Middle frontal gyrus (tissue), 1 donor: Measurements from ENCODE around the gene SNX25.
"Not testable (repeated sequence)": the region's sequence is repeated elsewhere in the genome, so short reads cannot be mapped to it uniquely, and the experiment has no call there.

Source experiments
- DNase-seq: peaks from one replicate; pipeline ENCODE4 v3.0.0-alpha.2; 2015; ENCODE audit warnings: low spot score; ENCODE audit errors: extremely low spot score

Gene SNX25

GRCh38 chr4:185209031-185209851 is at the start of gene SNX25:
Gene SNX25, plus strand, starts transcription at chr4:185209598. Its CDS starts 229 bp downstream, at chr4:185209827.
- DNase-seq = peak; percentile 53

DNA sequence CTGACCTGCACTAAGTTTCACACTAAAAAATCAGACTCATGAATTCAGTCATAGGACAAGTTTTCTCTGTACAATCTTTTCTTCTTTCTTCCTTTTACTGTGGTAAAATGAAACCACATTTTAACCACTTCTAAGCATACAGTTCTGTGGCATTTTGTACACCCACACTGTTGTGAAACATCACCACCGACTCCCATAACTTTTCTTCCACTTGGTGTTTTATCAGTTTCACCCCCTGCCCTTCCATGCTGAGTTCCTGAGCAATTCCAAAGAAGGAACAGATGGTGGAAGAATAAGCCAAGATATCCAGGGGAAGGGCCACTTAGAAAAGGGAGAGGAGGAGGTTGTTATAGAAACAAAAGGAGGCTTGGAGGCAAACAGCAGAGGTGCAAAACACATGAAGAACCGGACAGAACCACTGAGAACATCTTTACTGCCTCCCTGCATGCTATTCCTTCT is 43.8 kb upstream of the SNX25 start:
- no peak for DNase-seq

- DNase-seq = no peak
These were observed 42.2 kb upstream of the SNX25 start for GRCh38 chr4:185167234-185167633.

- DNase-seq = no peak
These were observed 37.9 kb upstream of the SNX25 start for GRCh38 chr4:185171373-185172071.

GRCh38 chr4:185179488-185179887 is 29.9 kb upstream of the SNX25 start:
- DNase-seq = no peak

- no peak for DNase-seq
These were observed 27.2 kb upstream of the SNX25 start for GRCh38 chr4:185182239-185182638.

- peak; percentile 80 for DNase-seq
These were observed 25.6 kb upstream of the SNX25 start for GRCh38 chr4:185183622-185184281.

- no peak for DNase-seq
These were observed 22.6 kb upstream of the SNX25 start for GRCh38 chr4:185186769-185187168.

DNA sequence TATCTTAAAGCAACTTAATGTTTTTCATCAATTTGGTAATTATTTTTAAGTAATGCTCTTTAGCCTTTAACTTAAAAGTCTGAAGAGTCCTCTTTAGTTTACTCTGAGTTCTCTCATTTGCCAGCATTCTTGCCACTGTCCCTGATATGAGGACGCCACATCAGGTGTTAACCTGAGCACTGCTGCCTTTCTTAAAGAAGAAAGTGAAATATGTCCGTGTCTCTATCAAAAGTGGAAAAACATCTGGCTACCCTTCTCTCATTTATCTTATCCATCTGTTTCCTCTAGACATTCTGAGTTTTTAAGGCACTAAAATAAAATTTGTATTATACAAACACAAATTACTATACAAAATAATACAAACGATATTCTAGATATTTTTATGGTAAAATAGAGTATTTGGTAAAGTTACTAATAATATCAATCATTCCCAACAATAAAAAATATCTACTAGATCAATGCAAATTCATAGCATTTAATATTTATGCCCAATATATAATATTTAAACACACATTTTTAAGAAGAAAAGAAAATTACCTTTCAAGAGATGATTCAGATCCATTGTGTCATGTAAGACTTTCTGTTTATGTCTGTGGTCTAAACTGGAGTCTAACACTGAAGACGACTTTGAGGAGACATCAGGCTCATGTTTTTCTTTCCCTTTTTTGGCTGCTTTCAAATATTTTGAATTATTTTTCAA is 19.6 kb upstream of the SNX25 start:
- DNase-seq = no peak

- no peak for DNase-seq
These were observed 19.0 kb upstream of the SNX25 start for GRCh38 chr4:185190306-185190856.

GRCh38 chr4:185192059-185192458 is 17.3 kb upstream of the SNX25 start:
- DNase-seq = no peak

DNA sequence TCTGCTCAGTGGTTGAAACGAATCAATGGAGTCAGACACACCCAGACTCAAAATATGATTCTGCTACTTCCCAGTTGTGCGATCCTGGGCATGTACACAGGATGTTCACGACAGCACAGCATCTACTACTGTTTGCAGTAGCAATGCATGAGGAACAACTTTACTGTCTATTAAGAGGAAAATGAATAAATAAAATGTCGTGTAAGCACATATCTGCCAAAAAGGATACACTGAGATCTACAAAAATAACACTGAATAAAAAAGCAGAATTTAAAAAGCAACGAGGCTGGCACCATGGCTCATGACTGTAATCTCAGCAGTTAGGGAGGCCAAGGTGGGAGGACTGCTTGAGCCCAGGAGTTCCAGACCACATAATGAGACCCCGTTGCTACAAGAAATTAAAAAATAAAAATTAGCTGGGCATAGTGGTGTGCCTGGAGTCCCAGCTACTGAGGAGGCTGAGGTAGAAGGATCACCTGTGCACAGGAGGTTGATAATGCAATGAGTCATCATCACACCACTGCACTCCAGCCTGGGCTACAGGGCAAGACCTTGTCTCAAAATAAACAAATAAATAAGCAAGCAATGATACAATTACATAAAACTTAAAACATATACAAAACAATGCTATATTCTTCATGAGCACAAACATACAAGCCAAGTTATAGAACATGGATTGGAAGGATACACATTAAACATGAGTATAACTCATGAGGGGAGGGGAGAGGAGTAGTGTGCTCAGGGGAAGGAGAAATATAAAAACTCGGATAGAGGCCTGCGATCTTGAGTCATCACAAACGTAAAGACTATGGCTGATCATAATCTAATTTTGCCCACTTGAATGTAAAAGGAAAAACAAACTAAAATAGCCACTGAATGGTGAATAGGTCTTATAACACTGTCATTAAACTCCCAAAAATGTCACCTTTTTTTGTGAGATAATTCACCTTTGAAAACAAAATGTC is 14.2 kb upstream of the SNX25 start:
- DNase-seq = no peak

DNA sequence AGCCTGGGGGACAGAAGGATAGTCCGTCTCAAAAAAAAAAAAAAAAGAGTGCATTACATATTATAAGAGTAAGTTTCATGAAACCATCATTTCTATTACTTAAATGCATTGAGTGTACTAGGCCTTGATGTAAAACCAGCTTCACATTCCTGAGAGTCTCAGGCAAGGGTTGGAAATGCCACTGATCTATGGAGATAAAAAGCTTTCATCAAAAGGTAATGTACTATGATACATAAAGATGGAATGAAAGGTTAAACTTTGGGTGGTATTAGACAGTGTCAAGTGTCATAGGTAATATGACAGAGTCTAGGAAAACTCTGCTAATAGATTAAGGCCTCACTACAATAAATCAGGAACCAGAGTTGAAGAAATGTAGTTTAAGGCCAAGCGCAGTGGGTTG is 13.0 kb upstream of the SNX25 start:
- DNase-seq = no peak

GRCh38 chr4:185198189-185198588 is 11.2 kb upstream of the SNX25 start:
- DNase-seq = not testable (repeated sequence)

DNA sequence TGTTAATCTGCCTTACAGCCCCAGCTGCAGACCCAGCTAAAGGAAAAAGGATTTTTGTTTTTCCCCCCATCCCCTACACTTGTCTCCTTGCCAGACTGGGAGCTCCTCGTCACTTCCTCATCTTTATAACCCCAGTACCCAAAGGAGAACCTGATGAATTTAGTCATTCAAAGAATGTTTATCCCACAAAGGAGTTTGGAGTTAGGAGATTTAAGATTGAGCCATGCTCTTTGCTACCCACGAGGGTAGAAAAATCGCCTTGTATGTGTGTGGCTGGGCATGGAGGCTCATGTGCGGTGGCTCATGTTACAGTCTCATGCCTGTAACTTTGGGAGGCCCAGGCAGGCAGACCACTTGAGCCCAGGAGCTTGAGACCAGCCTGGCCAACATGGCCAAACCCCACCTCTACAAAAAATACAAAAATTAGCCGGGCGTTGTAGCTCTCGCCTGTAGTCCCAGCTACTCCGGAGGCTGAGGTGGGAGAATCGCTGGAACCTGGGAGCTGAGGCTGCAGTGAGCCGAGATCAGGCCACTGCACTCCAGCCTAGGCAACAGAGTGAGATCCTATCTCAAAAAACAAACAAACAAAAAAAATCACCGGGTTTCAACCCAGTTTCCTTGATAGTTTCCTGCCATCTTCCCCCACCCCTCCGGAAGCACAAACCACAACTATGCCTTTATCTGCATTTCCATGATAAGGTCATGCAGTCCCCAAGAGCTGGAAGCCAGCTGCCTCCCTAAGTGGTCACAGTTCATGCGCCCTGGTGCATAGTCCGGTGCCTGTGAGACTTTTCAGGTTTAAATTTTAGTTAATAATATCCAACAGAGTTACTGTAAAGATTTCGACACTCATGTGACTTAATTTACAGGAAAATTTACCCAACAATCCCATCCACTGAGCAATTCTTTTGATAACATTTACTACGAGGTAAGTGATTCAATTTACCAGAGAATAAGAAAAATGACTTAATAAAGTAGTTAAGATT is 7.1 kb upstream of the SNX25 start:
- no peak for DNase-seq

DNA sequence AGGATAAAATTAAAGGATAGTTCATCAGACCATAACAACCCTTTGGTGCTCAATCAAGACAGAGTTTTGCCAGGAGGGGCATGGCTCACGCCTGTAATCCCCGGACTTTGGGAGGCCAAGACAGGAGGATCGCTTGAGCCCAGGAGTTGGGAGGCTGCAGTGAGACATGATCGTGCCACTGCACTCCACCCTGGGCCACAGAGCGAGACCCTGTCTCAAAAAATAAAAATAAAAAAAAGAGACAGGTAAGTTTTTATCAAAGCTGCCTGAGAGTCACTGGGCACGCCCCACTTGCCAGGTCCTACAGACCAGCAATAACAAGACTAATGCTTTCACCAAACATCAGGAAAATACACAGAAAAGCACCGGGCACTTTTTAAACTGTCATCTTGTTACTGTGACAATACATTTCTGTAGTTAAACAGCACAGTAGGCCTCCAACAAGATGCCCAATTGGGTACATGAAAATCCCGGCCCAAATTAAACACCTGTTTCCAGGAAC is 6.4 kb upstream of the SNX25 start:
- no peak for DNase-seq

DNA sequence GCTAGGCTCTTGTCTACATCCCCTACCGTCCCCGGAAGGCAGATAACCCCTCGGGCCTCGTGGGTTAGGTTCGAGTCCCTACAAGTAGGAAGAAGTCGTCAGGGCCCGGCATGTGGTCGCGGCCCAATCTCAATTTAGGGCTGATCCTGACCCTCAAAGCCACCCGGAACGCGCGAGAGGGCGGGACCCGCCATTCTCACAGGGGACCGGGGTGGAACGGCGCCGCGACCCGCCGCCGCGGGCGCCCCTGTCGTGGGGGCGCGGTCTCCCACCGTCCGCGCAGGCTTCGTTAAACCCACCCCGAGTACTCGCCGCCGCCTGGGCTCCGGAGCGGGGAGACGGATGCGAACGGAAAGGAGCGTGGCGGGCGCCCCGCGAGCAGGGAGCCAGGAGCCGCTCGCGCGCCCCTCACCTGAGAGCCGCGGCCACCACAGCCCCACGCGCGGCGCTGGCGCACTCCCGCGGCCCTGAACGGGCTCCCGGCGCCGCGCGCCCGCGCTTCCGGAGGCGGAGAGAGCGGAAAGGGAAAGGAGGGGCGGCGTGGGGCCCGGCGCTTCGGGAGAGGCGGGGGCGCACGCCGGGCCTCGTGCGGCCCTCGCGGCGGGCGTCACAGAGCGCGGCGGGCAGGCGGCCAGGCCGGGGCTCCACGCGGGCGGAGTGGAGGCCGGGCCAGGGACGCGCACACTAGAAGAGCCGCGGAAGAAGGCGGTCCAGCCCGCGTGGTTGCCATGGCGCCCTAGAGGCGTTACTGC is 5.7 kb upstream of the SNX25 start, which contains the start of gene CFAP97:
TSS of gene CFAP97 (minus strand) at position 515 of the 752 bp plus-strand sequence. CDS start 12,804 bp downstream, outside the sequence.
- peak; percentile 84 for DNase-seq
